Naive thymus-derived CD4-positive, alpha-beta T cell (primary cell): Measurements from ENCODE around the gene VPS26C. TPM values are rescaled to one million over a fixed set of nuclear protein-coding genes. Genes with fewer than 3 reads are reported as not detected.
A peak's percentile ranks its signal among the peaks of the same experiment; 100 is the strongest.
"Not testable (repeated sequence)": the region's sequence is repeated elsewhere in the genome, so short reads cannot be mapped to it uniquely, and the experiment has no call there.

Source experiments
- ATAC-seq: fragments of 150-1000 bp; cut with Tn5 transposase; 2 replicates; pipeline ENCODE4 v1.10.0; 2021; ENCODE audit warnings: mild to moderate bottlenecking, moderate library complexity
- CTCF ChIA-PET: fragments of 350-600 bp; sonication (Branson Sonifier 250); formaldehyde crosslinking; loops from one replicate; lab custom pipeline; 2021; ENCODE audit warnings: antibody characterized with exemption; lab: Charles Lee
- POLR2A ChIA-PET: fragments of 350-600 bp; sonication (Branson Sonifier 250); formaldehyde crosslinking; loops from one replicate; lab custom pipeline; 2021; ENCODE audit warnings: antibody characterized with exemption, inconsistent platforms; lab: Charles Lee
- DNase-seq, 9 donors: peaks; one replicate each; pipeline versions ENCODE4 v3.0.0 to v3.0.0-alpha.2; 2020 to 2022; ENCODE audit warnings: mixed read lengths in 1 of 9
- H3K27ac ChIP-seq: one replicate; pipeline ENCODE4 v1.7.0; 2013; ENCODE audit warnings: mild to moderate bottlenecking, low read depth, low read length, moderate library complexity
- H3K27me3 ChIP-seq, 2 donors: one replicate each; pipeline ENCODE4 v1.7.0; 2013; ENCODE audit warnings: low read length in 2 of 2, mild to moderate bottlenecking in 2 of 2, moderate library complexity in 2 of 2; ENCODE audit not compliant: control insufficient read depth in 2 of 2, insufficient read depth in 2 of 2
- H3K36me3 ChIP-seq, 3 experiments: 1 replicate in 2 of 3; 2 replicates in 1 of 3; pipeline ENCODE4 v1.7.0; 2013; ENCODE audit warnings: low read length in 3 of 3, mild to moderate bottlenecking in 3 of 3, moderate library complexity in 1 of 3; ENCODE audit not compliant: insufficient read depth in 3 of 3, control insufficient read depth in 2 of 3
- H3K4me1 ChIP-seq, 2 donors: one replicate each; pipeline ENCODE4 v1.7.0; 2013; ENCODE audit warnings: low read length in 2 of 2, mild to moderate bottlenecking in 2 of 2, moderate library complexity in 1 of 2; ENCODE audit not compliant: control insufficient read depth in 2 of 2, insufficient read depth in 2 of 2
- H3K4me3 ChIP-seq: 2 replicates; pipeline ENCODE4 v1.7.0; 2013; ENCODE audit warnings: mild to moderate bottlenecking, low read length
- H3K9me3 ChIP-seq, 3 experiments: 1 replicate in 2 of 3; 2 replicates in 1 of 3; pipeline ENCODE4 v1.7.0; 2013; ENCODE audit warnings: low read length in 3 of 3; ENCODE audit not compliant: control insufficient read depth in 2 of 3
- H3K27ac Mint-ChIP-seq, 9 donors: one replicate each; pipeline ENCODE4 v1.8.0; 2020 to 2022; ENCODE audit warnings: mixed read lengths in 9 of 9, mild to moderate bottlenecking in 8 of 9, moderate library complexity in 5 of 9, inconsistent platforms in 2 of 9
- H3K27me3 Mint-ChIP-seq, 5 donors: one replicate each; pipeline ENCODE4 v1.8.0; 2021 to 2022; ENCODE audit warnings: mixed read lengths in 5 of 5, mild to moderate bottlenecking in 1 of 5
- H3K36me3 Mint-ChIP-seq, 5 donors: one replicate each; pipeline ENCODE4 v1.8.0; 2020 to 2022; ENCODE audit warnings: mixed read lengths in 5 of 5, mild to moderate bottlenecking in 3 of 5, inconsistent platforms in 1 of 5
- H3K4me1 Mint-ChIP-seq, 7 donors: one replicate each; pipeline ENCODE4 v1.8.0; 2020 to 2022; ENCODE audit warnings: mixed read lengths in 7 of 7, mild to moderate bottlenecking in 3 of 7, inconsistent platforms in 1 of 7
- H3K4me3 Mint-ChIP-seq, 10 donors: one replicate each; pipeline ENCODE4 v1.8.0; 2020 to 2022; ENCODE audit warnings: mild to moderate bottlenecking in 10 of 10, mixed read lengths in 10 of 10, moderate library complexity in 6 of 10, inconsistent platforms in 2 of 10
- H3K9me3 Mint-ChIP-seq, 11 donors: one replicate each; pipeline ENCODE4 v1.8.0; 2020 to 2022; ENCODE audit warnings: mixed read lengths in 11 of 11, mild to moderate bottlenecking in 4 of 11, inconsistent platforms in 1 of 11, moderate library complexity in 1 of 11
- intact Hi-C, 2 donors: fragments of 100-400 bp; cut with micrococcal nuclease; formaldehyde crosslinking; loops; one replicate each; pipeline ENCODE4 v1.15.1; 2023
- polyA plus RNA-seq, 2 donors: library from polyadenylated mRNA; unstranded; fragments of 300-500 nt; fragmentation: Illumina TruSeq; gene quantifications; one replicate each; pipeline ENCODE4 v1.2.3, GENCODE V29; 2021
- total RNA-seq, 6 experiments: library from RNA in 5 of 6; stranded (reverse) in 5 of 6; gene quantifications; 1 replicate in 5 of 6; 2 replicates in 1 of 6; pipeline ENCODE4 v1.2.3 and lab custom pipeline; 2021 to 2026

VPS26C gene
- total and polyA plus RNA-seq, 7 experiments from 2014 or later = 46.8 to 83.5 (median 77.7) TPM

DNA sequence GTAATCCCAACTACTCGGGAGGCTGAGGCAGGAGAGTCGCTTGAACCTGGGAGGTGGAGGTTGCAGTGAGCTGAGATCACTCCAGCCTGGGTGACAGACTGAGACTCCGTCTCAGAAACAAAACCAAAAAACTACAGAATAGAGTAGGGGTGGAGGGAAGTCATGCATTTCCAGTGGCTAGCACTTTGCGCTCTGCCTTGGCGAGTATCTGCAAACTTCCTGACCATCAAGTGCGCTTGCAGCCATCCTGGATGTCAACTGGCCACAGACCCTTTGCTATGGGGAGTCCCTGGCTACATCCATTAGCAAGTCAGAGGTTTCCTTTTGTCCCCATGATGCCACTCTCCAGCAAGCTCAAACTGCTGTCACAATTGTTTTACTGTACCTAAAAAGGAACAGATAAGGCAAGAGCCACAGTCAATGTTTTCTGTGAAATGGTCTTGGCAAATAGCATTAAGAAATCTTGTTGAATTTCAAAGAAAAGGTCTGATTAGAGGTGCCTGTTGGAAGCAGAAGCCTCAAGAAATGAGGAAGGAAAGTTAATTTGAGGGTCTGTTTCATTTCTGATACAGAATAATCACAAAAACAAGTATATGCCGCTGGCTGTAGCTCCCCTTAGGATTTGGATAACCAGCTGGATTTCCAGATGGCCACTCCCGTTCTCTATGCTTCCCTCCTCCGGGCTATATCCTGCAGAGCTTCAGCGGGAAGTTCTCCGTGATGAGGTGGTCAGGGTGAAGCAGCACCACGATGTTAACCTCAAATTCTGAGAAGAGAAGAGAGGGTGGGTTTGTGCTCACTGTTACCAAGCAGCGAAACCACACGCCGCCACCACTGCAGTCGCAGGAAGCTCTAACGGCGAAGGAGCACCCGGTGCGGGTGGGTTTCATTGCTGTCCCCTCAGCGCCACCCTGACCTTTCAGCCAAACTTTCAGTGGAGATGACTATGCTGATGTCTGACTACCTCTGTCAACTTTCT, 42.0 kb downstream of the VPS26C start:
- H3K27ac ChIP-seq = peak overlapping the region; percentile 64
- peaks cover 0 to 4% (median 0%) of the 10 kb centered on the region in 11 donors for H3K9me3 Mint-ChIP-seq
- peak; percentile 46 for ATAC-seq
- intact Hi-C loops = loop anchor here (1.0 to 5.0 kb wide), 2 partner anchors 42 to 902 kb away; partner anchors contain the start of gene VPS26C (in 2 of the 2)
- H3K36me3 ChIP-seq = peaks cover 0 to 49% (median 22%) of the 10 kb centered on the region in 3 experiments
- H3K9me3 ChIP-seq = no peaks in the 10 kb centered on the region
- H3K27me3 Mint-ChIP-seq = no peaks in the 10 kb centered on the region
- H3K4me3 Mint-ChIP-seq = peak overlapping the region; percentile 55 to 79 (median 74)
- H3K4me1 ChIP-seq = peaks cover 18 to 29% of the 10 kb centered on the region in 2 donors
- ChIA-PET CTCF (no interaction called here), POLR2A (interaction anchor here (0.9 kb wide), 1 partner anchor 43 kb away, joined by 3 read pairs; no protein-coding TSS in a partner anchor)
- H3K27ac Mint-ChIP-seq = peak overlapping the region; percentile 87 to 97 (median 91)
- peaks cover 18 to 64% (median 51%) of the 10 kb centered on the region in 7 donors for H3K4me1 Mint-ChIP-seq
- H3K36me3 Mint-ChIP-seq = peaks cover 0 to 58% (median 29%) of the 10 kb centered on the region in 5 donors
- H3K27me3 ChIP-seq = no peaks in the 10 kb centered on the region
- H3K4me3 ChIP-seq = peak overlapping the region; percentile 27
- peak in 8 of 9 donors; percentile 24 to 55 (median 48) for DNase-seq

- CTCF ChIA-PET = no interaction called here
- H3K27me3 ChIP-seq = no peaks in the 10 kb centered on the region
- H3K4me1 Mint-ChIP-seq = peaks cover 20 to 74% (median 60%) of the 10 kb centered on the region in 7 donors
- peak overlapping the region; percentile 41 for H3K27ac ChIP-seq
- POLR2A ChIA-PET = interaction anchor here (1.6 kb wide), 1 partner anchor 44 kb away, joined by 7 read pairs; the partner anchor contains the start of gene VPS26C
- intact Hi-C loops = loop anchor here in 1 of 2 donors (5.0 kb wide), 1 partner anchor 903 kb away; no protein-coding TSS in a partner anchor
- no peaks in the 10 kb centered on the region for H3K9me3 ChIP-seq
- peaks cover 0 to 61% (median 23%) of the 10 kb centered on the region in 5 donors for H3K36me3 Mint-ChIP-seq
- H3K4me3 Mint-ChIP-seq = peak overlapping the region in 2 of 10 donors; percentile 35 to 74
- peak overlapping the region in 8 of 9 donors; percentile 52 to 96 (median 90) for H3K27ac Mint-ChIP-seq
- DNase-seq = no peak
- H3K9me3 Mint-ChIP-seq = peaks cover 0 to 4% (median 0%) of the 10 kb centered on the region in 11 donors
- peaks cover 0 to 37% (median 22%) of the 10 kb centered on the region in 3 experiments for H3K36me3 ChIP-seq
- no peak for ATAC-seq
- no peaks in the 10 kb centered on the region for H3K27me3 Mint-ChIP-seq
- H3K4me1 ChIP-seq = peaks cover 25 to 36% of the 10 kb centered on the region in 2 donors
- no peak overlapping the region for H3K4me3 ChIP-seq
These were observed 43.3 kb downstream of the VPS26C start for GRCh38 chr21:37223804-37224345.

GRCh38 chr21:37222248-37222647, 44.9 kb downstream of the VPS26C start:
- H3K27me3 Mint-ChIP-seq, POLR2A ChIA-PET, CTCF ChIA-PET, H3K27ac ChIP-seq, H3K9me3 Mint-ChIP-seq, H3K4me3 ChIP-seq, DNase-seq, ATAC-seq, H3K27me3 ChIP-seq, H3K9me3 ChIP-seq: not testable (repeated sequence)
- intact Hi-C loops = loop anchor here in 1 of 2 donors (5.0 kb wide), 1 partner anchor 905 kb away; no protein-coding TSS in a partner anchor
- peaks cover 20 to 76% (median 60%) of the 10 kb centered on the region in 7 donors for H3K4me1 Mint-ChIP-seq
- peak overlapping the region in 4 of 9 donors; percentile 18 to 92 (median 55) for H3K27ac Mint-ChIP-seq
- H3K4me3 Mint-ChIP-seq = peak overlapping the region in 6 of 10 donors; percentile 9 to 92 (median 65)
- H3K36me3 Mint-ChIP-seq = peaks cover 0 to 53% (median 12%) of the 10 kb centered on the region in 5 donors
- H3K36me3 ChIP-seq = peaks cover 0 to 20% (median 13%) of the 10 kb centered on the region in 3 experiments
- peaks cover 25 to 36% of the 10 kb centered on the region in 2 donors for H3K4me1 ChIP-seq

DNA sequence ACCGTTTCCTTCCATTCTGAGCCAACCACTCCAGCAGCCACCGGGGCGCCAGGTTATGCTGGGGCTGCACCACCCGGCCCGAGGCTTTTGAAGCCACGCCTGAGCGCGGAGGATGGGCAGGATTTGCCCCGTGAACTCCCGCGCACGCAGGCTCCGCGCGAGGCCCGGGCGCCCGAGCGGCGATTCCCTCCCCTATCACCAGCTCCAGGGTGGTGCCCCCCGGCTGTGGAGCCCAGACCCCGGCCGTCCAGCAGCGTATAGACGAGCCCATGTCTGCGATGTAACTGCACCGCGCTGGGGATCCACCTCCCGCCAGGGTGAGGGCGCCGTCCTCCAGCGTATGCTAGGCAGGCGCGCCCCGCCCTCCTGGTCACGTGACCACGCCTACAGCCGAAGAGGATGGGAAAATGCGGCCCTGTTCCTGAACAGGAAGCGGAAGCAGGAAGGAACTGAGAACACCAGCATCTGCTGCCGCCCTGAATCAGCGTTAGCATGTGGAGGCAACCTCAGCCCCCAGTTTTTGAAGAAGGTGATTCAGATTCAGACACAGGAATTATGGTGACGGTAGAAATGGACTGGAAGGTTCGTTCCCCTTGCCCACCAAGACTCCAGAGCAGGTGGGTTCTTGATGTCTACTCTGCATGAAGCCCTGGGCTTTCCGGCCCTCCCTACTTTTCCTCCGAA, 46.0 kb downstream of the VPS26C start:
- Histone ChIP-seq H3K27ac (peak overlapping the region; percentile 81), H3K36me3 (peaks cover 0 to 9% (median 3%) of the 10 kb centered on the region in 3 experiments), H3K9me3 (no peaks in the 10 kb centered on the region), H3K4me1 (peaks cover 25 to 33% of the 10 kb centered on the region in 2 donors), H3K27me3 (no peaks in the 10 kb centered on the region), H3K4me3 (peak overlapping the region; percentile 83)
- Mint-ChIP-seq H3K9me3 (peaks cover 0 to 4% (median 0%) of the 10 kb centered on the region in 11 donors), H3K36me3 (peaks cover 0 to 46% (median 5%) of the 10 kb centered on the region in 5 donors), H3K27ac (peak overlapping the region; percentile 85 to 95 (median 91)), H3K4me3 (peak overlapping the region; percentile 85 to 95 (median 92)), H3K4me1 (peaks cover 17 to 65% (median 56%) of the 10 kb centered on the region in 7 donors), H3K27me3 (no peaks in the 10 kb centered on the region)
- intact Hi-C loops = loop anchor here (1.0 to 5.0 kb wide), 14 partner anchors 14 to 906 kb away; partner anchors contain the start of genes DYRK1A (in 2 of the 2), VPS26C (in 2 of the 2), PIGP (in 1 of the 2) and TTC3 (in 1 of the 2)
- ChIA-PET POLR2A (interaction anchor here (0.9 to 2.6 kb wide), 6 partner anchors 9 to 343 kb away, joined by 3 to 12 read pairs (median 4); partner anchors contain the start of genes DYRK1A and VPS26C), CTCF (interaction anchor here (0.6 to 1.2 kb wide), 3 partner anchors 34 to 342 kb away, joined by 3 to 5 read pairs (median 4); no protein-coding TSS in a partner anchor)
- peak; percentile 90 for ATAC-seq
- peak; percentile 76 to 95 (median 88) for DNase-seq

DNA sequence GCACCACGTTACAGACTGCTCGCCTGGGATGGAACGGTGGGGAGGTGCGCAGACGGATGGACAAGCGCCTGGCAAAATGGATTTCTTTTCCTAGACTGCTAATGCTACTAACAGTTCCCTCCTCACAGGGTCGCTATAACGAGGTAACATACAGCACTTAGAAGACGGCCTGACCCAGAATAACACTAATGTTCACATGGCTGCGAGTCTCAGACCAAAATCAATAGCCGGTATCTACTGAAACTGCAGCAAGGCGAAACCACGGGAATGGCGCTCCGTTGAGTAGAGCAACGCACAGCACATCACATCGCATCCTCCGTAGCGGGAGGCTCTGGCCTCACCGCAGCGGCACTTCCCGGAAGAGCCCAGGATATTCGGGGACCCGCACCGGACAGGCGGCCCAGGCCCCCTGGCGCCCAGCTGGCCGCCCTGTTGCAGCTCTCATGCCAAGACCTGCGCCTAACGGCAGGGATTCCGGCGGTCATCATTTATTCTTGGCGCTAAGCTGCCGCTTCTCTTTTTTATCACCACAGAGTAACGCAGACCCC, 46.6 kb downstream of the VPS26C start:
- Histone ChIP-seq H3K9me3 (no peaks in the 10 kb centered on the region), H3K27me3 (no peaks in the 10 kb centered on the region), H3K36me3 (peaks cover 0 to 8% (median 0%) of the 10 kb centered on the region in 3 experiments), H3K4me1 (peaks cover 21 to 27% of the 10 kb centered on the region in 2 donors), H3K4me3 (peak overlapping the region; percentile 83), H3K27ac (peak overlapping the region; percentile 81)
- peaks cover 0 to 41% (median 5%) of the 10 kb centered on the region in 5 donors for H3K36me3 Mint-ChIP-seq
- ChIA-PET CTCF (interaction anchor here (0.5 to 1.2 kb wide), 3 partner anchors 34 to 814 kb away, joined by 3 to 5 read pairs (median 4); no protein-coding TSS in a partner anchor), POLR2A (interaction anchor here (0.9 to 2.6 kb wide), 6 partner anchors 10 to 344 kb away, joined by 3 to 12 read pairs (median 4); partner anchors contain the start of genes DYRK1A and VPS26C)
- intact Hi-C loops = loop anchor here (1.0 to 5.0 kb wide), 7 partner anchors 13 to 907 kb away; partner anchors contain the start of gene DYRK1A (in 1 of the 2)
- H3K27ac Mint-ChIP-seq = peak overlapping the region; percentile 85 to 95 (median 91)
- H3K9me3 Mint-ChIP-seq = peaks cover 0 to 4% (median 0%) of the 10 kb centered on the region in 11 donors
- DNase-seq (peak in 5 of 9 donors; percentile 23 to 51 (median 41)), ATAC-seq (peak; percentile 33)
- peaks cover 14 to 59% (median 50%) of the 10 kb centered on the region in 7 donors for H3K4me1 Mint-ChIP-seq
- no peaks in the 10 kb centered on the region for H3K27me3 Mint-ChIP-seq
- peak overlapping the region; percentile 85 to 95 (median 92) for H3K4me3 Mint-ChIP-seq
